ENCODE results near the gene SWI5. TPM values are rescaled to one million over a fixed set of nuclear protein-coding genes. Genes with fewer than 3 reads are reported as not detected.
A peak's percentile ranks its signal among the peaks of the same experiment; 100 is the strongest.

Gene SWI5
- total RNA-seq, 1 donor from 2014 or later, result 20.7 TPM

GRCh38 chr9:128304136-128304970 is 28.3 kb downstream of the SWI5 start:
- Mint-ChIP-seq H3K9me3 (no peaks in the 10 kb centered on the region), H3K27ac (ENCODE audit: unreplicated experiment) (peak overlapping the region; percentile 28), H3K36me3 (ENCODE audit: low read depth) (peaks cover 2% of the 10 kb centered on the region), H3K4me3 (no peak overlapping the region), H3K27me3 (ENCODE audit: low read depth) (no peaks in the 10 kb centered on the region), H3K4me1 (no peaks in the 10 kb centered on the region)
- TF ChIP-seq CTCF (conservative IDR thresholded peaks at IDR 0.05), result no peak
- no peak for DNase-seq (ENCODE audit: low read depth, low spot score)

GRCh38 chr9:128304971-128305288 is 28.9 kb downstream of the SWI5 start:
- no peak for TF ChIP-seq CTCF (conservative IDR thresholded peaks at IDR 0.05)
- Mint-ChIP-seq H3K27ac (ENCODE audit: unreplicated experiment) (no peak overlapping the region), H3K9me3 (no peaks in the 10 kb centered on the region), H3K4me1 (no peaks in the 10 kb centered on the region), H3K27me3 (ENCODE audit: low read depth) (no peaks in the 10 kb centered on the region), H3K4me3 (no peak overlapping the region), H3K36me3 (ENCODE audit: low read depth) (peaks cover 2% of the 10 kb centered on the region)
- DNase-seq (ENCODE audit: low read depth, low spot score), result no peak

- no peak overlapping the region for H3K27ac Mint-ChIP-seq (ENCODE audit: unreplicated experiment)
- no peaks in the 10 kb centered on the region for H3K27me3 Mint-ChIP-seq (ENCODE audit: low read depth)
- H3K4me3 Mint-ChIP-seq, result no peak overlapping the region
- no peak for TF ChIP-seq CTCF (conservative IDR thresholded peaks at IDR 0.05)
- H3K4me1 Mint-ChIP-seq, result no peaks in the 10 kb centered on the region
- peaks cover 2% of the 10 kb centered on the region for H3K36me3 Mint-ChIP-seq (ENCODE audit: low read depth)
- no peak for DNase-seq (ENCODE audit: low read depth, low spot score)
- H3K9me3 Mint-ChIP-seq, result no peaks in the 10 kb centered on the region
Measured at GRCh38 chr9:128309551-128309950, 33.5 kb downstream of the SWI5 start.

GRCh38 chr9:128310461-128310860 is 34.4 kb downstream of the SWI5 start:
- H3K36me3 Mint-ChIP-seq (ENCODE audit: low read depth), result peaks cover 2% of the 10 kb centered on the region
- H3K27ac Mint-ChIP-seq (ENCODE audit: unreplicated experiment), result no peak overlapping the region
- no peaks in the 10 kb centered on the region for H3K9me3 Mint-ChIP-seq

GRCh38 chr9:128314697-128315096 is 38.6 kb downstream of the SWI5 start:
- Mint-ChIP-seq H3K36me3 (ENCODE audit: low read depth) (peaks cover 4% of the 10 kb centered on the region), H3K4me1 (peaks cover 6% of the 10 kb centered on the region)
- no peak for TF ChIP-seq CTCF (conservative IDR thresholded peaks at IDR 0.05)

More at GRCh38 chr9:128310461-128310860, 34.4 kb downstream of the SWI5 start:
- no peak for DNase-seq (ENCODE audit: low read depth, low spot score)
- no peak for TF ChIP-seq CTCF (conservative IDR thresholded peaks at IDR 0.05)
- Mint-ChIP-seq H3K27me3 (ENCODE audit: low read depth) (no peaks in the 10 kb centered on the region), H3K4me3 (no peak overlapping the region), H3K4me1 (no peaks in the 10 kb centered on the region)

More at GRCh38 chr9:128314697-128315096, 38.6 kb downstream of the SWI5 start:
- no peak for DNase-seq (ENCODE audit: low read depth, low spot score)
- no peak overlapping the region for H3K27ac Mint-ChIP-seq (ENCODE audit: unreplicated experiment)
- no peaks in the 10 kb centered on the region for H3K27me3 Mint-ChIP-seq (ENCODE audit: low read depth)
- H3K4me3 Mint-ChIP-seq, result no peak overlapping the region
- no peaks in the 10 kb centered on the region for H3K9me3 Mint-ChIP-seq

All from neural crest cell (in vitro differentiated cells).